ENCODE measurements around the gene CDC73.
"Not testable (repeated sequence)": the region's sequence is repeated elsewhere in the genome, so short reads cannot be mapped to it uniquely, and the experiment has no call there.

The CDC73 gene

DNA sequence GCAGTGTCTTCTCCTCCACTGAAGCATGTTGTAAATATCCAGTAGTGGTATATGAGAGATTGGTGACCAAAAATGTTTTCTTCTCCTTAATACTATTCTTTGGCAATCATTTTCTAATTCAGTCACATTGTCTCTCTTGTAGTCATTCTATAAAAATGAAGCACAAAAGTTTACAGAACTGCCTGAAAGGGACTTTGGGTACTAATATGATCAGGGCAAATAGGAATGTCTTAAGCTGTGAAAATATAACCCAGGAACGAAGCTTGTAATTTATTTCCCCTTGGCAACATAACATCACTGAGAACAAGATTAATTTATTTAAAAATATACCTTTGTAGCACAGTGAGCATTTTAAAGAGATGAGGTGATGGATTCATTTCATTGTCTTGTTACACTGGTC, 59.7 kb downstream of the CDC73 start:
- no peak for DNase-seq (ENCODE audit: low read depth in 3 of 3)

GRCh38 chr1:193181985-193182384, 60.2 kb downstream of the CDC73 start:
- no peak for DNase-seq (ENCODE audit: low read depth in 3 of 3)

- DNase-seq (ENCODE audit: low read depth in 3 of 3) = no peak
Observed at GRCh38 chr1:193183019-193183627, 61.3 kb downstream of the CDC73 start.

- no peak for DNase-seq (ENCODE audit: low read depth in 3 of 3)
Observed at GRCh38 chr1:193184776-193185175, 62.9 kb downstream of the CDC73 start.

GRCh38 chr1:193185211-193185610, 63.4 kb downstream of the CDC73 start:
- DNase-seq (ENCODE audit: low read depth in 3 of 3) = no peak

GRCh38 chr1:193185901-193186731, 64.3 kb downstream of the CDC73 start, which contains the start of gene B3GALT2:
B3GALT2 (minus strand) TSS chr1:193186613; CDS start chr1:193181562, 5,051 bp downstream.
- DNase-seq (ENCODE audit: low read depth in 3 of 3) = no peak

- DNase-seq (ENCODE audit: low read depth in 3 of 3) = no peak
Observed at GRCh38 chr1:193187114-193187513, 65.3 kb downstream of the CDC73 start.

- DNase-seq (ENCODE audit: low read depth in 3 of 3) = not testable (repeated sequence)
Observed at GRCh38 chr1:193188915-193189314, 67.1 kb downstream of the CDC73 start.

GRCh38 chr1:193189442-193190095, 67.7 kb downstream of the CDC73 start:
- DNase-seq (ENCODE audit: low read depth in 3 of 3) = no peak

GRCh38 chr1:193190096-193190744, 68.4 kb downstream of the CDC73 start:
- no peak for DNase-seq (ENCODE audit: low read depth in 3 of 3)

GRCh38 chr1:193192586-193192985, 70.8 kb downstream of the CDC73 start:
- DNase-seq (ENCODE audit: low read depth in 3 of 3) = no peak

DNA sequence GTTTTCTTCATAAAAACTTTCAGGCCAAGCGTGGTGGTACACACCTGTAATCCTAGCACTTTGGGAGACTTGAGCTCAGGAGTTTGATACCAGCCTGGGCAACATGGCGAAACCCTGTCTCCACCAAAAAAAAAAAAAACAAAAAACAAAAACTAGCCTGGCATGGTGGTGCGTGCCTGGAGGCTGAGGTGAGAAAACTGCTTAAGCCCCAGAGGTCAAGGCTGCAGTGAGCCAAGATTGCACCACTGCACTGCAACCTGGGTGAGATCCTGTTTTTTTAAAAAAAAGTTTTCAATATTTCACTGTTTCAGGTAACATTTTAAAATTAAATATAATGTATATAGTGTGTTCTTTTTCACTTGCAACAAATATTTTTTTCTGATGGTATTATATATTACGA, 78.1 kb downstream of the CDC73 start:
- DNase-seq (ENCODE audit: low read depth in 3 of 3) = no peak

- no peak for DNase-seq (ENCODE audit: low read depth in 3 of 3)
Observed at GRCh38 chr1:193201021-193201420, 79.2 kb downstream of the CDC73 start.

DNA sequence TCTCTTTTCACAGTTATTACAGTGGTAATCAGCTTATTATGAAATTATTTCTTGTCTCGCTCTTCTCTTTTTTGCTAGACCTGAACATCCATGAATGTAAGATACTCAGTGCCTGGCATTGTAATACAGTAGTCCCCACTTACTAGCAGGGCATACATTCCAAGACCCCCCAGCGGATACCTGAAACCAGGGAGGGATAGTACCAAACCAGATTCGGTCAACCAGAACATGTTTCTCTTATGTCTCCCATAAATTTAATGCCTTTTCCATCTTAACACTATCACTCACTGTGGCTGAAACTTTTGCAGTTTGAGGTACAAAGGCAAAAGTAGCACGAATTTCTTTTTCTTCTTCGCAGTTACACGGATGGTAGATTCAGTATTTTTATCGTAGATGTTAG, 89.2 kb downstream of the CDC73 start:
- DNase-seq (ENCODE audit: low read depth in 3 of 3) = no peak

DNA sequence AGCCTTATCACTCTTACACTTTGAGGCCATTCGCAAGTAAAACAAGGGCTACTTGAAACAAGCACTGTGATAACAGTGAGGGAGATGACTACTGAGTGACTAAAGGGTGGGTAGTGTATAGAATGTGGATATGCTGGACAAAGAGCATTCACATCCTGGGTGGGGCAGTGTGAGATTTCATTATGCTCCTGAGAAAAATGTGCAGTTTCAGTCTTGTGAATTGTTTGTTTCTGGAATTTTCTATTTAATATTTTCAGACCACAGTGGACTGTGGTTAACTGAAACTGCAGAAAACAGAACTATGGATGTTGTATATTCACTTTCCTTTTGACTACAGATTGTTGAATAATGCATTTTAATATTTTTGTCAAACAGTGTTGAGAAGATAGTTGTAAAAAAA, 89.7 kb downstream of the CDC73 start:
- no peak for DNase-seq (ENCODE audit: low read depth in 3 of 3)

GRCh38 chr1:193212637-193213036, 90.8 kb downstream of the CDC73 start:
- no peak for DNase-seq (ENCODE audit: low read depth in 3 of 3)

DNA sequence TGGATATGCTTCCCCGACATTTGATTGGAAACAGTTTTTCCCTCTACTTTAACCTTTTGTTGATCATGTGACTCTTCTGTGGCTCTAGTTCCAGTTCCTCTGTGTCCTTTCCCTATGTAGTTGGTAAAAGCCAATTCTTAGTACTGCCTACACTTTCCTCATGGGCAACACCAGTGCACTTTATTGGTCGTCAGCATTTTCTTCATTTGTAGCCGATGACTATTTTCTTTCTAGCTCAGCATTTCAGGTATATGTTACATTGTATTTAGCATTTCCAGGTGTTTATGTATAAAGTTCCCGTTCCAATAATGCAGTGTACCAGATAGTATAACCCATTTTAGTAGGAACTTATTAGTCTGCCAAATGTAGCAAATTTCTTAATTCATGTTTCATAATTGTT, 92.2 kb downstream of the CDC73 start:
- no peak for DNase-seq (ENCODE audit: low read depth in 3 of 3)

GRCh38 chr1:193216920-193217319, 95.1 kb downstream of the CDC73 start:
- DNase-seq (ENCODE audit: low read depth in 3 of 3) = no peak

- DNase-seq (ENCODE audit: low read depth in 3 of 3) = no peak
Observed at GRCh38 chr1:193219391-193219790, 97.6 kb downstream of the CDC73 start.

GRCh38 chr1:193221651-193222050, 99.8 kb downstream of the CDC73 start:
- DNase-seq (ENCODE audit: low read depth in 3 of 3) = no peak

GRCh38 chr1:193222056-193222615, 100.3 kb downstream of the CDC73 start:
- no peak for DNase-seq (ENCODE audit: low read depth in 3 of 3)

- DNase-seq (ENCODE audit: low read depth in 3 of 3) = no peak
Observed at GRCh38 chr1:193229136-193229535, 107.3 kb downstream of the CDC73 start.
